Natural killer cell (primary cell): Measurements from ENCODE around the gene BACE1. TPM values are rescaled to one million over a fixed set of nuclear protein-coding genes. Genes with fewer than 3 reads are reported as not detected.

Experiments used
- ATAC-seq, 3 donors: fragments of 150-1000 bp in 2 of 3; fragments of 200-7000 bp in 1 of 3; cut with Tn5 transposase; 1 replicate in 1 of 3; 2 replicates in 2 of 3; pipeline ENCODE4 v1.10.0; 2021; ENCODE audit warnings: mild to moderate bottlenecking in 2 of 3, moderate library complexity in 2 of 3
- DNase-seq, 2 donors: peaks; one replicate each; pipeline versions ENCODE4 v3.0.0 to v3.0.0-alpha.2; 2013 to 2021; ENCODE audit warnings: mixed read lengths in 1 of 2
- H3K27ac ChIP-seq: one replicate; pipeline ENCODE4 v1.5.1; 2013; ENCODE audit warnings: mild to moderate bottlenecking, low read length
- H3K27me3 ChIP-seq: one replicate; pipeline ENCODE4 v1.6.1; 2013; ENCODE audit warnings: low read length; ENCODE audit not compliant: control insufficient read depth, insufficient read depth
- H3K36me3 ChIP-seq: one replicate; pipeline ENCODE4 v1.6.1; 2013; ENCODE audit warnings: low read length; ENCODE audit not compliant: control insufficient read depth, insufficient read depth
- H3K4me1 ChIP-seq: one replicate; pipeline ENCODE4 v1.6.1; 2013; ENCODE audit warnings: low read length; ENCODE audit not compliant: control insufficient read depth, insufficient read depth
- H3K4me3 ChIP-seq: one replicate; pipeline ENCODE4 v1.5.1; 2013; ENCODE audit warnings: low read length
- H3K9me3 ChIP-seq: one replicate; pipeline ENCODE4 v1.6.1; 2013; ENCODE audit warnings: low read length; ENCODE audit not compliant: control insufficient read depth, insufficient read depth
- H3K27ac Mint-ChIP-seq, 2 donors: one replicate each; pipeline ENCODE4 v1.8.0; 2022; ENCODE audit warnings: mild to moderate bottlenecking in 2 of 2, mixed read lengths in 2 of 2, moderate library complexity in 1 of 2
- H3K27me3 Mint-ChIP-seq, 2 donors: one replicate each; pipeline ENCODE4 v1.8.0; 2022; ENCODE audit warnings: low read depth in 2 of 2, mixed read lengths in 2 of 2
- H3K36me3 Mint-ChIP-seq: one replicate; pipeline ENCODE4 v1.8.0; 2022; ENCODE audit warnings: mixed read lengths
- H3K4me1 Mint-ChIP-seq, 2 donors: one replicate each; pipeline ENCODE4 v1.8.0; 2022; ENCODE audit warnings: mixed read lengths in 2 of 2
- H3K4me3 Mint-ChIP-seq: one replicate; pipeline ENCODE4 v1.8.0; 2022; ENCODE audit warnings: mild to moderate bottlenecking, moderate library complexity, mixed read lengths
- H3K9me3 Mint-ChIP-seq, 2 donors: one replicate each; pipeline ENCODE4 v1.8.0; 2022; ENCODE audit warnings: mixed read lengths in 2 of 2
- WGBS: methylation state at CpG from one replicate; pipeline ENCODE4 v1.1.7; 2013; ENCODE audit warnings: missing lambda C conversion rate; ENCODE audit not compliant: insufficient coverage; 5-methylcytosine and 5-hydroxymethylcytosine counted together
- intact Hi-C: fragments of 100-400 bp; cut with micrococcal nuclease; formaldehyde crosslinking; loops from one replicate; pipeline ENCODE4 v1.14.2; 2022
- total RNA-seq, 4 donors: library from RNA; stranded (reverse); fragments of 120-200 nt in 1 of 4; gene quantifications; one replicate each; pipeline versions ENCODE4 v1.2.3 to v1.2.4, GENCODE V29; 2013 to 2022
- TF ChIP-seq, protein P1 (sequence below): fragments of 200-600 bp; IDR thresholded peaks from one replicate; pipeline ENCODE4 v1.8.0; 2022; ENCODE audit warnings: antibody characterized with exemption

BACE1 gene
- total RNA-seq, 3 donors from 2014 or later (not counting 1 experiment from before 2014, with no cell fraction given): 0.21 to 1.1 (median 0.79) TPM

DNA sequence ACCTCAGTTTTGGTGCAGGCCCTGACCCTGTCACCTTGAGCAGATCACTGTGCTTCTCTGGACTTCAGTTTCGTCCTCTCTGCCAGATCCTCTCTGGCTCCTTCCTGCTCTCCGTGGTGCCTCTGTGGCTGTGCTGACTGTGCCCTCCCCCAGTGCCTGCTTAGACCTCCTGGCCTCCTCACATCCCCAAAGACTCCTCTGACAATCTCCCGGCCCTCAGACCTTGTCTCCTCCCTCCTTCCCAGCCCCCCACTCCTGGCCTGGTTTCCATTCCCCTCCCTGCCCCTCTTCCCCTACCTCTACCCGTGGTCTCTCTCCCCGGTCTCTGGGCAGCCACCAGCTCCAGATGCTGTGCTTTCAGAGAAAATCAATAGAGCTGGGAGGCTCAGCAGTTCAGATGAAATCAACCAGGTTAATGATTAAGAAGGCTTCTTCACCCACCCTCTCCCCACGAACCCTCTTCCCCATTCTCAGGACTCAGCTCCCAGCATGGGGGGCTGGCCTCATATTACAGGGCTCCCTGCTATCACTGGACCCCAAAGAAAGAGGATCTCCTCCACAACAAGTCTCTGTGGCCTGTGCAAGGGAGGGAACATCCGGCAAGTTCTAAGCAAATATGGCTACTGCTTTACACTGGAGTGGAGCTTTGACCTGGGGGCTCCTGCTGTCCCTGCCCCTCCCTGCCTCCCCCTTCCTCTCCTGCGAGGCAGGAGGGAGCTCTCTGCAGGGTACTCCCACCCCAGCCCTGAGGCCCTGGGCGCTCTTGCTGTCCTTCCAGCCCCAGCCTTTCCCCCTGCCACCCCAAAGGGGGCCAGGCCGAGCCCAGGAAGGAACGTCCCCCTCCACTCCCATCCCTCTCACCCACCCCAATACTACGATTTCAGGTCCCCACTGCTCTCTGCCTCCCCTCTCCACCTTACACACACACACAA is 16.4 kb downstream of the BACE1 start:
- H3K27me3 Mint-ChIP-seq: peaks cover 0 to 3% of the 10 kb centered on the region in 2 donors
- peaks cover 0 to 4% of the 10 kb centered on the region in 2 donors for H3K4me1 Mint-ChIP-seq
- H3K36me3 Mint-ChIP-seq: no peaks in the 10 kb centered on the region
- ATAC-seq (no peak), DNase-seq (no peak)
- H3K9me3 Mint-ChIP-seq: no peaks in the 10 kb centered on the region
- TF ChIP-seq, protein P1, sequence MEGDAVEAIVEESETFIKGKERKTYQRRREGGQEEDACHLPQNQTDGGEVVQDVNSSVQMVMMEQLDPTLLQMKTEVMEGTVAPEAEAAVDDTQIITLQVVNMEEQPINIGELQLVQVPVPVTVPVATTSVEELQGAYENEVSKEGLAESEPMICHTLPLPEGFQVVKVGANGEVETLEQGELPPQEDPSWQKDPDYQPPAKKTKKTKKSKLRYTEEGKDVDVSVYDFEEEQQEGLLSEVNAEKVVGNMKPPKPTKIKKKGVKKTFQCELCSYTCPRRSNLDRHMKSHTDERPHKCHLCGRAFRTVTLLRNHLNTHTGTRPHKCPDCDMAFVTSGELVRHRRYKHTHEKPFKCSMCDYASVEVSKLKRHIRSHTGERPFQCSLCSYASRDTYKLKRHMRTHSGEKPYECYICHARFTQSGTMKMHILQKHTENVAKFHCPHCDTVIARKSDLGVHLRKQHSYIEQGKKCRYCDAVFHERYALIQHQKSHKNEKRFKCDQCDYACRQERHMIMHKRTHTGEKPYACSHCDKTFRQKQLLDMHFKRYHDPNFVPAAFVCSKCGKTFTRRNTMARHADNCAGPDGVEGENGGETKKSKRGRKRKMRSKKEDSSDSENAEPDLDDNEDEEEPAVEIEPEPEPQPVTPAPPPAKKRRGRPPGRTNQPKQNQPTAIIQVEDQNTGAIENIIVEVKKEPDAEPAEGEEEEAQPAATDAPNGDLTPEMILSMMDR: no peak
- H3K27ac Mint-ChIP-seq: no peak overlapping the region
- Histone ChIP-seq H3K36me3 (no peaks in the 10 kb centered on the region), H3K27ac (no peak overlapping the region), H3K4me3 (no peak overlapping the region), H3K4me1 (no peaks in the 10 kb centered on the region), H3K27me3 (no peaks in the 10 kb centered on the region), H3K9me3 (no peaks in the 10 kb centered on the region)
- WGBS: 71% methylated on average over 12 of the region's 12 CpGs
- intact Hi-C loops: no loop called here
- H3K4me3 Mint-ChIP-seq: no peak overlapping the region

DNA sequence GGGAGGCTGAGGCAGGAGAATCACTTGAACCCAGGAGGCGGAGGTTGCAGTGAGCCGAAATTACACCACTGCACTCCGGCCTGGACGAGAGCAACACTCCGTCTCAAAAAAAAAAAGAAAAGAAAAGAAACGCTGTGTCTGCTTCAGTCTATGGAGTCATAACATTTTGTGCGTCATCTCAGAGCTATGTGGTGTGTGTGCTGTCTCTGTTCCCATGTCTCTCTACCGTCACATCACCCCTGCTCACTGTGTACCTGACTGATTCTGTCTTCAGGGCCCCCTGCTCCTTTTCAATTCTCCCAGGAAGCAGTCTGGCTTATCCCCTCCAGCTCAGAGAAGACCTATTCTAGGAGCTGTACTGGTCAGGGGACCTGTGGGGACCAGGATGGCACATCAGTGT is 17.9 kb downstream of the BACE1 start:
- no peak overlapping the region for H3K4me3 Mint-ChIP-seq
- H3K27me3 ChIP-seq: no peaks in the 10 kb centered on the region
- no peak for DNase-seq
- 97% methylated on average over 8 of the region's 8 CpGs for WGBS
- no peak for ATAC-seq
- H3K4me1 ChIP-seq: no peaks in the 10 kb centered on the region
- H3K36me3 ChIP-seq: no peaks in the 10 kb centered on the region
- intact Hi-C loops: no loop called here
- no peak overlapping the region for H3K4me3 ChIP-seq
- H3K27ac Mint-ChIP-seq: no peak overlapping the region
- H3K27ac ChIP-seq: no peak overlapping the region
- peaks cover 0 to 4% of the 10 kb centered on the region in 2 donors for H3K4me1 Mint-ChIP-seq
- TF ChIP-seq, protein P1: no peak
- H3K36me3 Mint-ChIP-seq: no peaks in the 10 kb centered on the region
- H3K9me3 ChIP-seq: no peaks in the 10 kb centered on the region
- no peaks in the 10 kb centered on the region for H3K9me3 Mint-ChIP-seq
- H3K27me3 Mint-ChIP-seq: peaks cover 0 to 3% of the 10 kb centered on the region in 2 donors

DNA sequence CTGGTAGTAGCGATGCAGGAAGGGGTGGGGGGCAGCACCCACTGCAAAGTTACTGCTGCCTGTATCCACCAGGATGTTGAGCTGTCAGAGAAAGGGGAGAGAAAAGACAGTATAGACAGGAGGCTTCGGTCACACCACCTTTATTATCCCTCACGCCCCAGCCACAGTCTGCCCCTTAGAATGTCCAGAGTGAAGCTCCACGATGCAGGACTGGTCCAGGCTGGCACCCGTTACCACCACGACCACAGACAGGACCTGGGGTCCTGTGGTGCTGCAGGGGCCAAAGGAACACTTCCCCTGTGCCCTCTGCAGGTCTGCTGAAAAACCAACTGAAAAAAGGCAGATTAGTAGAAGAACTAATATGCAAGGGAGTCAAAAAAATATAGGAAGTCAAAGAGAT is 19.2 kb downstream of the BACE1 start:
- Mint-ChIP-seq H3K27me3 (peaks cover 0 to 3% of the 10 kb centered on the region in 2 donors), H3K4me3 (no peak overlapping the region), H3K36me3 (no peaks in the 10 kb centered on the region), H3K9me3 (no peaks in the 10 kb centered on the region), H3K4me1 (peaks cover 0 to 4% of the 10 kb centered on the region in 2 donors), H3K27ac (no peak overlapping the region)
- H3K27me3 ChIP-seq: no peaks in the 10 kb centered on the region
- no peaks in the 10 kb centered on the region for H3K4me1 ChIP-seq
- no peak overlapping the region for H3K27ac ChIP-seq
- no peaks in the 10 kb centered on the region for H3K36me3 ChIP-seq
- no peak overlapping the region for H3K4me3 ChIP-seq
- TF ChIP-seq, protein P1: no peak
- intact Hi-C loops: no loop called here
- 85% methylated on average over 6 of the region's 6 CpGs for WGBS
- no peaks in the 10 kb centered on the region for H3K9me3 ChIP-seq
- ATAC-seq (no peak), DNase-seq (no peak)
